GM12873 (cell line): ENCODE measurements around the gene MBD4.

ENCODE experiments used
- CTCF ChIP-seq: IDR thresholded peaks from 2 replicates; pipeline ENCODE4 v1.5.1; 2012; ENCODE audit warnings: low read depth, mild to moderate bottlenecking, moderate library complexity, low read length, control low read depth; ENCODE audit not compliant: insufficient read depth; ENCODE audit errors: missing control alignments

MBD4 gene

DNA sequence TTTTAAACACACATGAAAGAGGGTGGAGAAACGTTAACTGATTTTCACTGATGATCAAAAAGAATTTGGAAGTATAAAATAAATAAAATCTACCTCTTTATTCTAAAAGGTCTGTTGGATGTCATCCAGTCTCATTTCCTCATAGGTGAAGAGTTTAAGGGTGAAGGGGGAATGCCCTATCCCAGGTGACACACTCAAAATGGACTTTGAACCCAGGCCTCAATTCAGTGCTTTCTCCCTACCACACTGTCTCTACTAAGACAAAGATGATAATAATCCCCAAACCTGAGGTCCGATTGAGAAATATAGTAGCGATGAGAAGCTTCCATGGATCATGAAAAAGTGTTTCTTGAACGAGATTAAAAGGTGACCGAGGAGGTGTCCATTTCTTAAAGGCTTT, 6.2 kb downstream of the MBD4 start:
- TF ChIP-seq CTCF: no peak

- TF ChIP-seq CTCF: no peak
These were observed 7.1 kb downstream of the MBD4 start for GRCh38 chr3:129432671-129433070.

GRCh38 chr3:129432036-129432435, 7.7 kb downstream of the MBD4 start:
- no peak for TF ChIP-seq CTCF

DNA sequence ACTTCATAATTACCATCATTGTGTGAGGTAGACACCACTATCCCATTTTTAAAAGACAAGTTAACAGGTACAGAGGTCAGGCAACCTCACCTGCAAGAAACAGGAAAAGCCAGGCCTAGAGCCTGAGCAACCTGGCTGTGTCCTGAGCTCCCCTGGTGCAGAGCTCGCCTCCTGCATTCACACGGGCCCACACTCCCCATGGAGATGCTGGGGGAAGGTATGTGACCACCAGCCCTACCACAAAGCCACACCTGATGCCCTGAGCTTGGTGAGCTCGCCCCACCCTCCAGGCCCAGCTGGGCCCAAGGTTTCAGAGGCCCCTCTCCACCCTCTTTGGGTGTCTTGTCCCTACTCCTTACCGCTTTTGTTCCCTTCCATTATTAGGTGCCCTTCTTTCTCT, 10.1 kb downstream of the MBD4 start:
- no peak for TF ChIP-seq CTCF

DNA sequence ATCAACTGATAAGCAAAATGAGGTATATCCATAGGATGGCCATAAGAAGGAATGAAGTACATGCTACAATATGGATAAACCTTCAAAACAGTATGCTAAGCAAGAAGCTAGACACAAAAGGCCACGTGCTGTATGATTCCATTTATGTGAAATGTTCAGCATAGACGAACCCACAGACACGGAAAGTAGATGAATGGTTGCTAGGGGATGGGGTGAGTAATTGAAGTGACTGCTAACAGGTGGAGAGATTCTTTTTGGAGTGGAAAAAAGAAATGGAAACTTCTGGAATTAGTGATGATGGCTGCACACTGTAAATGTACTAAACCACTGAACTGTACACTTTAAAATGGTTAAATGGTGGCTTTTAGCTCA, 10.7 kb downstream of the MBD4 start:
- no peak for TF ChIP-seq CTCF

DNA sequence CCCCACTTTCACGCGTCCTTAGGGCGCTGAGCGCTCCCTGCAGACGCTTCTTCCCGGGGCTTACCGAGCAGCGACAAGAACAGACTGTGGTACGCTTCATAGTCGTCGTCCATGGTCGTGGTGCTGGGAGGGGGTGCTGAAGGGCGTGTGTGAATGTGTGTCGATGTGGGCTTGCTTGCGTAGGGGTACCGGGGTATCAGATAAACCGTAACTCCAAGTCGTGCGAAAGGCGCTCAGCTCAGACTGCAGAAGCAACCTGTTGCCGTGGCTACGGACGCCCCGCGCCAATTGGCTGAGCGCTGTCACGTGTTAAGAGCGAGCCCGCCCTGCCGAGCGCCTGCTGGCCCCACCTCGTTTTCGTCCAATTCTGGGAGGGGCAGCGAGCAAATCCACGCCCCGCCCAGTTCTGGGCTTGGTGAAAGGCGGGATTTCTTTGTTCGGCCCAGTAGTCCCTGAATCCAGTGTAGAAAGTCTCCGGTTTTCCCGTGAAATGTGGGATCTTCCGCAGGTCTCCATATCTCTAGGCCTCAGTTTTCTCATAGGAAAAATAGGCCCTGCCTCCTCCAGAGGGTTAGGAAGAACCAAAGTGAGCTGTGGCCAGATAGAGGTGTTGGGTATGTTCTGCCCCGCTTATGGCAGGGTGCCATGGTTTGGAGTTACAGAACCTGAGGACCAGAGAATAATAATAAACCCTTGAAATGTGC, 11.2 kb downstream of the MBD4 start, which contains the start of gene EFCAB12:
Gene EFCAB12, minus strand, starts transcription at position 261 of the 704 bp plus-strand sequence. Its CDS starts 148 bp downstream, at position 113.
- TF ChIP-seq CTCF: no peak

- TF ChIP-seq CTCF: no peak
These were observed 11.8 kb downstream of the MBD4 start for GRCh38 chr3:129428007-129428375.

DNA sequence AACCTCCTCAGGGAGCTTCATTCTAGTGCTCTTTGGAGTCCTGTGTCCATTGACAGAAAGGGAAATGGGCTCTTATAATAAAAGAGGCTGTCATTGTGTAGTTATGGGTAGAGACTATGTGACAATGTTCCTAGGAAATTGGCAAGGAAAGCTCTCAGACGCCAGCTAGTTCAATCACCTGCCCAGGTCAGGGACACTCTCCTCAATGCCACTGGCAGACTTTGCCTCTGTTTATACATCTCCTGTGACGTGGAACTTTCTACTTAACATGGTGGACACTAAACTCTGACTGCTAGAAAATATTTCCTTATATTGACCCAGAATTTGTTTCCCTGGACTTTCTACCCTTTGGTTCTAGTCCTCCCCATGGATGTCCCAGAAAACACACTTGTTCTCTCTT, 14.1 kb downstream of the MBD4 start:
- no peak for TF ChIP-seq CTCF
